ENCODE data around the gene GADD45A. TPM values are rescaled to one million over a fixed set of nuclear protein-coding genes. Genes with fewer than 3 reads are reported as not detected.

The GADD45A gene
- polyA plus RNA-seq, 2 of the 4 experiments (the other 2 are of a cell fraction): 36.0 to 44.7 TPM

- DNase-seq (ENCODE audit: low read depth in 1 of 2, low spot score in 1 of 2) (peak in 1 of 2 experiments; percentile 27), ATAC-seq (peak; percentile 32 to 45), FAIRE-seq (no peak)
- H3K27ac ChIP-seq: peak overlapping the region; percentile 96 to 99
- peak overlapping the region; percentile 80 for H3K4me3 ChIP-seq
- H3K4me1 ChIP-seq: peaks cover 43% of the 10 kb centered on the region
- TF ChIP-seq CBX8 (IDR thresholded peaks at IDR 0.05) (no peak), MAFK (IDR thresholded peaks at IDR 0.05; ENCODE audit: partially characterized antibody) (peak; percentile 12), PHF8 (IDR thresholded peaks at IDR 0.05; ENCODE audit: borderline replicate concordance, low read depth) (0 out of 2 replicates have a peak, but pooled peaks have one; percentile 17)
- peak overlapping the region; percentile 98 for H3K4me2 ChIP-seq
- ChIA-PET CTCF (interaction anchor here (0.6 to 4.7 kb wide), 7 partner anchors 75 to 1178 kb away, joined by 3 to 46 read pairs (median 3); partner anchors contain the start of gene GNG12), POLR2A (interaction anchor here (0.6 to 5.5 kb wide), 21 partner anchors 9 to 153 kb away, joined by 3 to 93 read pairs (median 5); no protein-coding TSS in a partner anchor)
- WGBS (ENCODE audit: missing lambda C conversion rate): 1% methylated on average over 12 of the region's 65 CpGs
- H3K9me3 ChIP-seq: no peaks in the 10 kb centered on the region
These were observed 711 bp downstream of the GADD45A start for GRCh38 chr1:67685558-67686266.

- peak; percentile 61 to 67 for ATAC-seq
- peak; percentile 70 to 82 for DNase-seq (ENCODE audit: low read depth in 1 of 2, low spot score in 1 of 2)
- peak overlapping the region; percentile 80 for H3K4me3 ChIP-seq
- no peaks in the 10 kb centered on the region for H3K9me3 ChIP-seq
- H3K4me1 ChIP-seq: peaks cover 43% of the 10 kb centered on the region
- peak overlapping the region; percentile 98 for H3K4me2 ChIP-seq
- WGBS (ENCODE audit: missing lambda C conversion rate): 0% methylated on average over 3 of the region's 43 CpGs
- FAIRE-seq: no peak
- TF ChIP-seq BHLHE40 (IDR thresholded peaks at IDR 0.05; ENCODE audit: low read depth, low read length) (no peak), JUN (IDR thresholded peaks at IDR 0.05) (peak in 1 of 2 experiments; percentile 67; a peak in 2 of 5 replicates), RAD21 (conservative IDR thresholded peaks at IDR 0.05 in 1 of 2, IDR thresholded peaks at IDR 0.05 in 1 of 2) (peak; percentile 2 to 38; a peak in 4 of 5 replicates), NR3C1 (IDR thresholded peaks at IDR 0.05) (no peak), ESRRA (IDR thresholded peaks at IDR 0.05; ENCODE audit: borderline replicate concordance, low read length) (no peak), MAX (IDR thresholded peaks at IDR 0.05) (peak; percentile 52), KDM1A (IDR thresholded peaks at IDR 0.05; ENCODE audit: low read depth) (no peak), TP53 (CRISPR knock-in tag; IDR thresholded peaks at IDR 0.05) (no peak; the same call in 1 of the 2 replicates), ELK1 (IDR thresholded peaks at IDR 0.05; ENCODE audit: low read depth, low read length) (no peak), BCL3 (IDR thresholded peaks at IDR 0.05) (peak; percentile 40; the same call in 1 of the 3 replicates), HEYL (CRISPR knock-in tag; IDR thresholded peaks at IDR 0.05) (no peak), MAFK (IDR thresholded peaks at IDR 0.05; ENCODE audit: partially characterized antibody) (peak; percentile 1), POLR2A (IDR thresholded peaks at IDR 0.05; ENCODE audit: low read length) (peak; percentile 15; the same call in 1 of the 2 replicates), EP300 (IDR thresholded peaks at IDR 0.05) (no peak), JUNB (IDR thresholded peaks at IDR 0.05) (peak; percentile 52), KDM5A (IDR thresholded peaks at IDR 0.05) (no peak), CEBPB (IDR thresholded peaks at IDR 0.05) (0 out of 4 replicates have a peak, but pooled peaks of 1 of the 2 experiments have one; percentile 24), FOSL2 (IDR thresholded peaks at IDR 0.05) (peak; percentile 46; the same call in 1 of the 2 replicates), FOSL2 (CRISPR knock-in tag; IDR thresholded peaks at IDR 0.05) (peak; percentile 82), CHD2 (IDR thresholded peaks at IDR 0.05; ENCODE audit: low read length, partially characterized antibody) (no peak), GATA3 (IDR thresholded peaks at IDR 0.05; ENCODE audit: borderline replicate concordance) (peak; percentile 63; the same call in 1 of the 2 replicates)
- ChIA-PET CTCF (interaction anchor here (0.7 to 4.7 kb wide), 8 partner anchors 13 to 152 kb away, joined by 3 to 46 read pairs (median 3); no protein-coding TSS in a partner anchor), POLR2A (interaction anchor here (0.7 to 5.5 kb wide), 10 partner anchors 14 to 292 kb away, joined by 3 to 93 read pairs (median 6); no protein-coding TSS in a partner anchor)
- H3K27ac ChIP-seq: peak overlapping the region; percentile 96 to 99
These were observed 1.5 kb downstream of the GADD45A start for GRCh38 chr1:67686267-67687197.

All from A549 (cell line).